ENCODE results near the gene CDH16.

Gene CDH16

DNA sequence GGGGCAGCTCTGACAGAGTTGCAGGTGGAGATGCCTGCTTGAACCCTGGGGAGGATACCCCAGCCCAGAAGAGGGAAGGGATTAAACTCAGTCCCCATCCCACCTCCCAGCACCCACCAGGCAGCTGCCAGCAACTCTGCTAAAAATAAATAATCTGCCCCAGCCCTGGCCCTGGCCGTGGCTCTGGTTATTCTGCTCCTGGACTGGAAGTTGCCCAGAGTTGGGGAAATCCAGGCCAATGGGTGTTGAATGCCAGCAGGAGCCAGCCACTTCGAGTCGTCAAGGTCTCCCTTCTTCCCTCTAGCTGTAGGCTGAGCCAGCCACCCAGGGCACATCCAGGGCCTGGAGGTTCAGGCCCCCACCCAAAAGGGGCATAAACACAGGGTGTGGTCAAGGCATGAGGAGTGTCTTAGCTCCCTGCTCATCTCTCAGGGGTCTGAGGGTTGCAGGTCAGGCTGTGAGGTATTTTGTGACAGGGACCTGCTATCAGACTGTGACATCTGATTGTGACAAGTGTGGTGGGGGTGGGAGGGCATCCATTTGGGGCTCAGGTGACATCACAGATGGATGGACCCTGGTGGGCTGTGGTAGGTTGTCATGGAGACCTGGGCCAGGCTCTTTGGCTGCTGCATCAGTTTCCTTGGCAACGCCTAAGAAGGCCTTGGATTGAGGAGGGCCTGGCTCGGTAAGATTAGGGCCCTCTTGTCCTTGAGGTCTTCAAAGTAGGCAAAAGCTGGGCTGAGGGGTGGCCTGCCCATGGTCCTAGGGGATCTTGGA is 7.7 kb upstream of the CDH16 start:
- DNase-seq, result no peak

DNA sequence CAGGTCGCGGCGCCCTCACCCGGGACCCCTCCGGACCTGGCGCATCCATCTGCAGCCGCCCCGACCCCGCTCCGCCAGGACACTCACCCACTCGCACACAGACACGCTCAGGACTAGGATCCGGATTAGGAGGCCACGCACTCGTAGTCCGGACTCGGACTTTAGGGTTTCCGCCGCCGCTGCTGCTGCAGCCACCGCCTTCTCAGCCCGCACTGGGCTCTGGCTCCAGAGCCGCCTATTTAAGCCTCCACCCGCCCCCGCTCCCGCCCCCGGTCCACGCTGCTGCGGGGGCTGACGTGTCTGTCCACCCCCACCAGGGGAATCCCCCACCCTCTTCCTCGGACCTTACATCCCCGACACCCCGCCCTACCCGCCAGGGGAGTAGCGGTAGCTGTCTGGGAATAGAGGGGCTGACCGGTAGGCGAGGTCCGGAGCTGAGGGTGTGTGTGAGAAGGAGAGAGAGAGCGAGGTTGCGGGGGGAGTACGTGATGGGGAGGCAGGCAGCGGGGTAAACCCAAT is 6.7 kb upstream of the CDH16 start, which contains the start of gene RRAD:
TSS of gene RRAD (minus strand) at position 214 of the 519 bp plus-strand sequence. CDS start 356 bp downstream, outside the sequence.
- DNase-seq, result no peak

DNA sequence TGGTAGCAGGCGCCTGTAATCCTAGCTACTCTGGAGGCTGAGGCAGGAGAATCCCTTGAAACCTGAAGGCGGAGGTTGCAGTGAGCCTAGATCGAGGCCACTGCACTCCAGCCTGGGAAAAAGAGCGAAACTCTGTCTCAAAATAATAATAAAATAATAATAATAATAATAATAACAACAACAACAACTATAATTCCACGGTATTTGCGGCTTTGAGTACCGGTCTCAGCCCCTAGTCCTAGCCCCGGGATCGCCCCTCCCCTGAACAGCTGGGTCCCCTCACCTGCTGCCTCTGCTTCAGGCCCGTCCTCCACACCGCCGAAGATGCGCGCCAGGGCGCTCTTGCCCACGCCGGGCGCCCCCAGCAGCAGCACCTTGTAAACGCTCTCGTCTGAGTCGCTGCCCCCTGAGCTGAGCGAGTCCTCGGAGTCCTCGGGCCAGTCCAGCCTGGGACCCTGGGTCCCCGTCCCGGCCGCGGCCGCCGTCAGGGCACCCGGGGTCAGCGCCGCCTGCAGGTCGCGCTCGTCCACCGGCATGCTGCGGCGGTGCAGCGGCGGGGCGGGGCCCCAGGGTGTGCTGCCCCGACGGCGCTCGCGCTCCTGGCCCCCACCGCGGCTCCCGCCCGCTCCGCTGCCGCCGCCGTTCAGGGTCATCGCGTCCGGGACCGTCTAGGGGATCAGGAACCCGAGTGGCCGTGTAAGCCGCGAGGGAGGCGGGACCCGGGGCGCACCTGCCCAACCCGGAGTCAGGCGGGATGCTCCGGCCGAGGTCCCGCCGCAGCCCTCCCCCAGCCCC is 6.0 kb upstream of the CDH16 start:
- DNase-seq, result no peak

DNA sequence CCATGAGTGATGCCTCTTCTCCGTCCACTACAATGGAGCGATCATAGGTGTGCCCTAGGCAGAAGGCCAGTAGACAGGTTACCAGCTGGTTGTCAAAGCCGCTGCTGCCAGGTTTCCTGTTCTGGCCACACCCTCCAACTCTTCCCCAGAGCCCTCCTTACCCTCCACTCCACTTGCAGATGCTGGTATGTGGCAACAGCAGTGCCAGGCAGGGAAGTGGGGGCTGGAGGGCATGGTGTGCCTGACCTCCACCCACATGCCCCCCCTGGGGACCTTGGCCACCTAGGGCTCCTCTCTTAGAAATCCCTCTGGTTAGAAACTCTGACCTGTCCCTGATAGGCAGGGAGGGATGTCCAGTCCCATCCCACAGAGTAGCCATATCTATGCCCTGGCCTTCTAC is 5.2 kb upstream of the CDH16 start:
- DNase-seq, result no peak

DNA sequence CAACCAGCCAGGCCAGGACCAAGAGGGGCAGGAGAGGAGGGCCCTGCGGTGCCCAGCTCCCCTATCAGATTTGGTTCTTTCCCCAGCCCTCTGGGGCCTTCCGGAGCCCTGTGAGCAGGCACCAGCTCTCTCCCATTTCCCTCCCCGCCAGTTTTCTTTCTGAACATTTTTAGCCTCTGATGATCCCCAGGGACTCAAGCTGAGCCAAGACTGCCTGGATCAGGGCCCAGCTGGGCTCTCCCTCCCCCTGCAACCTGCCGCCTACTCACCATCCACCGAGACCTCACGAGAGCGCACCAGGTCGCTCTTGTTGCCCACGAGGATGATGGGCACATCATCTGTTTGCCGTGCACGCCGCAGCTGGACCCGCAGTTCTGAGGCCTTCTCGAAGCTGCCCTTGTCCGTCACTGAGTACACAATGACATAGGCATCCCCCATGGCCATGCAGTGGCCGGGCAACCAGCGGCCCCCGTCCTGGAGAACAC is 4.6 kb upstream of the CDH16 start:
- peak; percentile 28 for DNase-seq

DNA sequence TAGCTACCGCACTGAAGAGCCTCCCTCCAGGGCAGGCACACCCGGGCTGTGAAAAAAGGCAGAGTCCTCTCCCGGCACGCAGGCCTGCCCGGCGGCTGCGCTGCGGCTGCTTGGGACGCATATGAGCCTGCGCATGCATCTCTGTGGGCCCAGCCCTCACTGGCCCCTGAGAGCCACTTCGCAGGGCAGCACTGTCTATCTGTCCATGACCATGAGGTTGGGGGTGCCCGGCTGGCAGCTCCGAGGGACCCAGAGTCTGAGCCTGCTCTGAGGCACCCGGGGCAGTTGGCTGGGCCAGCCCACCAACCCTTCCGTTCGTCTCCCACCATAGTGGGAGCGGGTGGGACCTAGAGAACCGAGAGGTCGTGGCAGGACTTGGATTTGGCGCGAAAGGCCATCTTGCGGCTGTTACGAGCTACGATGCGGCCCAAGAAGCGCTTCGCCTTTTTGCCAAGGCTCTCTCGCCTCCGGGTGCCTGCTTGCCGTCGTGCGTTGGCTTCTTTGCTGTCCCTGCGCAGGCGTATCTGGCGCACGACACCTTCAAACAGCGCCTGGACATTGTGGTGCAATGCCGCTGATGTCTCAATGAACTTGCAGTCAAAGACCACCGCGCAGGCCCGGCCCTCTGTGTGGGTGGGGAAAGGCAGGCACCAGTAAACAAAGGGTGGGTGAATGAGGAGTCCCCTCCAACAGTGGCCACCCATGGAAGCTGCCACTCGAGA is 3.2 kb upstream of the CDH16 start:
- no peak for DNase-seq

DNA sequence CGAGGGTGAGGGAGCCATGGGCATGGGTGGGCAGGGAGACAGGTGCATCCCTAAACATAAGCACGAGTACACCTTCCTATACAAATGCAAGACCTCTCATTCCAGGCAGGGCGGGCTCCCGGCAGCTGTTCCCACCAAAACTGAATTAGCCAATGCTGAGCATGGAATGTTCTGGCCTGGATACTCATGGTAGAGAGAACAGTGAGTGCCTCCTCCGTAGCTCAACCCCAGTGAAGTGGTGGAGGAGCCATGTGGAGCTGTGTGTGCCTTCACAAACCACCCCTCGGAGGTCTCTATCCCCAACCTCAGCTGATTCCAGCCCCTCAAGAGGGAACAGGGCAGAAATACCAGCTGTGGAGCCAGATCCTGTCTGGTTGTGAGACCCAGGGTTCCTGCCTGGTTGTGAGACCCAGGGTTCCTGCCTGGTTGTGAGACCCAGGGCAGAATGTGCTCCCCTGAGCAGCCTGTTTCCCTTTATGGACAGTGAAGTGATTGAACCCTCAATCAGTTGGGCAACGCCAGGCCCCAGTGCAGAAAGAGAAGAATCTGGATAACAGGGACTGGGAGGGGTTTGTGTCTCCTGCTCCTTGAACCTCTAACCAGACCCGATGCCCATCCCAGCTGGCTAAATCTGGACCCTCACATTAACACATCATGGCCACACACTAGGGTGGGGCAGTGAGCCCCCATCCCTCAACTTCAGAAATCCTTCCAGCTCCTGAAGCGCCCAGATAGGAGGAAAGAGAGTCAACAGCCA is 2.4 kb upstream of the CDH16 start:
- DNase-seq, result no peak

DNA sequence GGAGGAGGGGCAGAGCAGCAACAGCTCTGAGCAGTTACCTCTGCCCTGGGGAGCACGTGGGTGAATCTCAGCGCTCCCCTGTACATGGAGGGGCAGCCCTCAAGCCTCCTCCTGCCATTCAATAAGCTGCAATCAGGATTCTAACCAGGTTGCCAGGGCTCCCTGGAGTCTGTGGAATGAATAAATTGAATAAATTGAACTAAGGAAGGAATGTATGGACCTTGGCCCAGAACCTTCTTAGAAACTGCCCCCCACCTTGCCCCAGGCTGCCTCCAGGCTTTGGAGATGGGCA is 1.6 kb upstream of the CDH16 start:
- DNase-seq, result no peak

DNA sequence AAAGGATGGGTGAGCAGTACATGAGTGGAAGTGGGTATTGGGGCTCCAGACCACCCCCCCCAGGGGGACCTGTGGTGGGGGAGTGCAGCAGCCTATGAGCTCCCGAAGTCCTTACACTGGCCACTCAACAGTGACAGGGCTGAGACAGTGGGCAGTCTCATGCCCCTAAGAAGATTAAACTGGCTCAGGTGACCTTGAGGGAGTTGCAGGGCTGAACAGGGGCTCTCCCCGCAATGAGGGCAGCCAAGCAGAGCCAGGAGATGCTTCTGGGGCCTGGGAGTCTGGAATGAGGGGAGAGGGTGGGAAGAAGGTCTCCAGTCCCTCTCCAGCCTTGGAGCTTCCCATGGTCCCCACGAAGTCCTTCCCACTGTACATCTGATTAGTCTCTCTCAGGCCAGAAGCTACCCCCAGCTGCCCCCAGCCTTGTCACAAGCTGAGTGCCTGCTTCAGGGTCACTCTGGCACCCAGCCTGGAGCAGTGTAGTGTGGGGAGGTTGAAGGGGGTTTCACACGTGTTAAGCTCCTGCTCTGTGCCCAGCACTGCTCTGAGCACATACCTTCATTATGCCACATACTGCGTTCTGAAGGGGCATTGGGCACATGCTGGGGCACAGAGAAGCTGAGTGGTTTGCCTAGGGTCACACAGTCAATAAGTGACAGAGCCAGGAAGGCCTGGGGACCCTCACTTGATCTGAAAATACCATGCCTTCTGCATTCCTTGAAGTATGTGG is 1.0 kb upstream of the CDH16 start:
- no peak for DNase-seq

DNA sequence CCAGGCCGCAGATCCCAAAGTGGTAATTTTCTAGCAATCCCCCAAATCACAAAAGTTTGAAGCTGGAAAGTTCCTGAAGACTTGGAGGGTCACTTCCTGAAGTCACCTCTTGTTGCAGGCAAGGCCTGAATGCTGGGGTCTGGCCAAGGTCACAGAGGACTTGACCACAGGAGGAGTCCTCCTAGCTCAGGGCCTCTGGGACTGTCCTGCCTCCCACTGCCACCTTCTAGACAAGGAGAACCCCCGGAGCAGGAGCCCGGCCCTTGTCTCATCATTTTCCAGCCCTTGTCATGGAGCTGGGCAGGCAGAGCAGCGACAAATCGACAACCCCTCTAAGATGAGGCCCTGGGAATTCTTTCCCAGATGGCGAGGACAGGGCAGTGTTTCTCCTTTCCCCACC is 330 bp downstream of the CDH16 start:
- DNase-seq, result no peak

DNA sequence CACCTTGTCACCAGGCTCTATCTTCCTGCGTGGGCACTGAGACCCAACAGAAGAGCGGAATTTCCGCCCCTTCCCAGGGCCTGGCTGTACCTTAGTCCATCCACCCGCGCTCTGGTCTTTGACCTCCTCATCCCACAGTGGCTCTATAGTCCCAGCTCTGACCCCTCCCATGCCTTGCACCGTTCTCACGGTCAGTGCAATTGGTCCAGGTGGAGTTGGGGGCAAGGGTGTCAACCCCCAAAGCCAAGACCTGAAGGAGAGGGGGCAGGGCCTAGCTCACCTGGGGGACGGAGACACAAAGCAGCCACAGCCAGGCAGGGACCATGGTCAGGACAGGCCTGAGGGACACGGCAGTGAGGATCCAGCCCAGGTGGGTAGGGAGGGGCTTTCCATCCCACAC is 944 bp downstream of the CDH16 start:
- DNase-seq, result no peak

DNA sequence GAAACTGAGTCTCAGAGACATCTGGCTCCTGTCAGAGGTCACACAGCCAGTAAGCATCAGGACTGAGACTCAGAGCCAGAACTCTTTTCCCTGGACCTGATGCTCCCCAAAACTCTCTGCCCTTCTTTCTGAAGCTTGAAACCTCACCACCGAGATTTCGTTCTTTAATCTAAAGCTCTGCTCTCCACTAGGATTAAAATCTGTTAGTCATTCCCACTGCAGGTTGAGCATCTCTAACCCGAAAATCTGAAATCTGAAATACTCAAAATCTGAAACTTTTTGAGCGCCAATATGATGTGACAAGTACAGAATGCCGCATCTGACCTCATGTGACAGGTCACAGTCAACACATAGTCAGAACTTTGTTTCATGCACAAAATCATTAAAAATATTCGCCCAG is 2.2 kb downstream of the CDH16 start:
- no peak for DNase-seq

DNA sequence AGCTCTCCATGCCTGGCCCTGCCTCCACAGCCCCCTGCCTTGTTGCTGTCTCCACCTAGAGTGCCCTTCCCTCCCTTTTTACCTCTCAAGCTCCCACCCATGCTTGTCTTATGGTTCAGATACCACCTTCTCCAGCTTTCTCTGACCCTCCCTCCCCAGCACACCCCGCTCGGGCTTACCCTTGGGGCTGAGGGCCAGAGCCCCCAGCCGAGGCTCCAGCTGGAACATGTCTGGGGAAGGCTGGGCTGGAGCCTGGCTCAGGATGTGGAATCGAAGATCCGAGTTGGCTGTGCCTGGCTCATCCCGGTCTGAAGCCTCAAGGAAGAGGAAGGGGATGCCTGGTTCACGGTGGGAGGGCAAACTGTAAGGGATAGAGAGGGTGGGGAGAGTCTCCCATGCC is 3.6 kb downstream of the CDH16 start:
- no peak for DNase-seq

DNA sequence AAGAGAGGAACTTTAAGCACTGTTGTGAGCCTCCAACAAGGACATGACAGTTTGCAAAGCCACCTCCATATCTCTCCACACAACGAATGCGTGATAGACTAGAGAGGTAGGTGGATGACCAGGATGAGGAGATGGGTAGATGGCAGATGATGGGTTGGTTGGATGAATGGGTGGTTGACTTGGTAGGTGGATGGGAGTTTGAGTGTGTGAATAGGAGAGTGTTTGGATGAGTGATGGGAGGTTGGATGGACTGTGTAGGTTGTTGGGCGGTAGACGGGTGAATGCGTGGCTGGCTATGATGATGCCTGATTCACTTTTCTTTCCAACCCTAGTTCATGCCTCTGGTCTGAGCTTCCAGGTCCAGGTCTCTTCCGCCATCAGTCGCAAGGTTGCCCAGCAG is 4.1 kb downstream of the CDH16 start:
- DNase-seq, result no peak

DNA sequence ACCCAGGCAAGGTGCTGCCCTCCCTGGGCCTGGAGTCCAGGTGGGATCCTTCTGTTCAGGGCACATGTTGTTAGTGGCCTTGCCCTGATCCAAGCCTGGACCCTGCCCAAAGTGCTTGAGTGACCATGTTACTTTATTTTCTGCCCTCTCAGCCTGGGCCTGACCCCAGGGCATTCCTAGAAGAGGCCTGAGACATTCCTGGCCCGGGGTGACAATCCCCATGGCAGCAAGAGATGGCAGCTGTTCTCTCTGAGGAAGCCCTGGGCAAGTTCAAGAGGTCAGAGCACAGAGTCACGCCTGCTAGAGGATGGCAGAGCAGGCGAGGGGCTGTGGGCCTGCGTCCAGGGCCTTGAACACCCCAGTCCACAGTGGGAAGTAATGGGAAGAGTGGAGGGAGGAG is 5.0 kb downstream of the CDH16 start:
- no peak for DNase-seq

DNA sequence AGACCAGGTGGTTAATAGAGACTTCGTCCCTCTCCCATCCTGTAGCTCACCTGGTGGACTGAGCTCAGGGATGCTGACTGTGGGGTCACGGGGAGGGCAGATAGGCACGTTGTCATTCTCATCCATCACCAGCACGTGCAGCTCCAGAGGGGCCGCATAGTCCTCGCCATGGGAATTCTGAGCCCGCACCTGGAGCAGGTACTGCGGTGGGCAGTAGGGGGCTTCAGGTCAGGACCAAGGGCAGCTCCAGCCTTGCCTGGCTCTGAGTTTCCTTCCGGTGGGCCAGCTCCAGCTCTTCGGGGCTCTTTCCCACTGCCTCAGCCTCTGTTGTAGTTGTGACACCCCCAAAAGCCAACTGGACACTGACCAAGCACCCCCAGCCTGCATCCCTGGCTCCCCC is 5.6 kb downstream of the CDH16 start:
- DNase-seq, result no peak

DNA sequence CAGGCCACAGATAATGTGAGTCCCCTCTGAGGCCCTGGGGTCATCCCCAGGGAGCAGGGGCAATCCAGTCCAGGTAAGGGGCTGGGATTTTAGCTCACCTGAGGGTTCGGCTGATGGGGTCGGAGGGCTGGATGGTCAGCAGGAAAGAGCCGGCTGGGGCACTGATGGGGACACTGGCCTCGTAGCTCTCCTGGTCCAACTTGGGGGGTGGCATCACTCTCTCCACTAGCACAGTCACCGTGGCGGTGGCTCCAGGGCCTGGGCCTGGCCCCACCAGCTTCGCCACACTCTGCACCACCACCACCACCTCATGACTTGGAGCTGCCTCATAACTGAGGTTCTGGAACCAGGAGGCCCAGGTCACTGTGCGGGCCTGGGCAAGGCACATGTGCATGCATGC is 6.9 kb downstream of the CDH16 start:
- DNase-seq, result no peak

DNA sequence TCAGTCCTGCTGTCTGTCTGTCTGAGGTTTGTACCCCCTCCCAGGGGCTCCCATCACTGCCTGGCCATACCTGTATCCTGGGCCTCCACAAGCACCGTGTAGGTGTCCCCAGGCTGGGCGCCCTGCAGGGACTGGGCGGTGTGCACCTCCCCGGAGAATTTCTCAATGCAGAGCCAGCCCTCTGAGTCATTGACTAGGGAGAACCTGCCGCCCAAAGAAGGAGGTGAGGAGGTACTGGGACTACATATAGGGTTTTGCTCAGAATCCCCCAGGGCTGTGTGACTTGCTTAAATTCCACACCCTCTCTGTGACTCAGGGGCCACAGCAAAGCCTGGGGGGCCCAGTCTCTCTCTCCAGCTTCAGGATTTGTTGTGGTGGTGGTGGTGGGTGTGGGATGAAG is 7.6 kb downstream of the CDH16 start:
- no peak for DNase-seq

DNA sequence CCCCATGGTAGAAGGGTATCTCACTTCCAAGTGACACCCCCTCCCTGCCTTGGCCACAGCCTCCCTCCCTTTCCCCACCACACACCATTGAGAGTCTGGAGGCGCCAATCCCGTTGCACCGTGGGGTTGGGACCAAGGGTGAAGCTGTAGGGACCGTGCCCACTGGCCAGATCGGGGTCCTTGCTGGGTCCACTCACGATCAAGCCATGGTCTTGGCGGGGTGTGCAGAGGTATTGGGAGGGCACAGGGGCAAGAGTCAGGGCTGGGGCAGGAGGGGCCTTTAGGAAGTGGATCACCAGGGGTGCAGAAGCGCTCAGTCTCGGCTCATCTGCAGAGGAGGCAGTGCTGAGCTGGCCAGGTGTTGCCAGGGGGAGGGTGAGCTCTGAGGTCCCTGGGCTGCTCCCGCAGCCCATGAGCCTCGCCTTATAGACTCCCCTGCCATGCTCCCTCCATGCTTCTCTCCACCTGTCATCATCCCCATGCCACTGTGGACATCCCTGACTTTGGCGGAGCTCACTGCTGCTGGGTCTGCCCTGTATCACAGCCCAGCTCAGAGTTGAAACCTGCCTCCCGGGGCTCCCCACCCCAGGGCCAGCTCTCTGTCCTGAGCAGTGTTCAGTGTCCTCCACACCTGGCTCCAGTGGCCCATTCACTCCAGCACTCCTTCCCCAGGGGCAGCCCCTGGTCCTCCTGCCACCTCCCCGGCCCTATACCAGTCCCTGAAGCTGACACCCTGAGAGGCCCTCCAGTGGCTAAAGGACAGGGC is 8.3 kb downstream of the CDH16 start:
- DNase-seq, result no peak

DNA sequence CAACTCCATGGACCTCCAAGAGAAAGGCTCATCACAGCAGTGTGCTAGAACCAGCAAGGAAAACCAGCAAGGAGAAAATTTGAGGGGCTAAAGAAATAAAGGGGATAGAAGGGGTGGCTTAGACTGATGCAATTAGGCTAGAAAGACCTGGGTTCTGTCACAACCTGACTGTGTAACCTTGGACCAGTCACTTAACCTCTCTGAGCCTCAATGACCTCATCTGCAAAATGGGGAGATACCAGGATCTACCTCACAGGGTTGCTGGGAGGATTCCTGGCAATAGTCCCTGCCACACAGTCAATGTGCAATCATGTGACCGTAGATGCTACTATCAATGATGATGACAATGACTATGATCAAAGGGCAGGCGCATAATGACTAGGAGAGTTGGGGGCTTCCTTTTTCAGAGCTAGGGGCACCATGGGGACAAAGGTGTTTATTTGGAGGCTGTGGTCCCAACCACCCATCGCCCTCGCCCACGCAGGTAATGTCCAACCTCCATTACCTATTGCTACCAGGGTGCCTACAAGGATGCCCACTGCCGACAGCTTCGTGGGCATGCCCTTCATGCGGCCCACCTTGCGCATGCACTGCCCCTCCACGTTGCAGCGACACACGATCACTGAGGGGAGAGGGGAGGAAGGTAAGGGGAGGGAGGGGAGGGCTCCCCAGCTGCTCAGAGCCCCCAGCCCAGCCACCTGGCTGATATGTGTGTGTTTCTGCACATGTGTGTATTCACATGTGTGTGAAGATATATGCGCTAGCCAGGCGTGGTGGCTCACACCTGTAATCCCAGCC is 9.7 kb downstream of the CDH16 start:
- no peak for DNase-seq
